K562 (cell line): ENCODE data around the gene RNF19B. TPM values are rescaled to one million over a fixed set of nuclear protein-coding genes. Genes with fewer than 3 reads are reported as not detected.

Experiments
- CEBPB ChIP-seq: fragments of 450-650 bp; IDR thresholded peaks from 2 replicates; pipeline ENCODE4 v1.6.1; 2016; ENCODE audit warnings: missing genetic modification characterization, missing compliant biosample characterization
- CSDE1 ChIP-seq, 2 experiments: fragments of 450-650 bp; IDR thresholded peaks; 2 replicates each; pipeline ENCODE4 v1.6.1; 2016; ENCODE audit warnings: mild to moderate bottlenecking in 1 of 2
- EGR1 ChIP-seq: fragments of 450-650 bp; conservative IDR thresholded peaks from 2 replicates; pipeline ENCODE4 v1.6.1; 2017; ENCODE audit warnings: mild to moderate bottlenecking
- ESRRA ChIP-seq: fragments of 450-650 bp; IDR thresholded peaks from 2 replicates; pipeline ENCODE4 v1.6.1; 2014; ENCODE audit warnings: low read depth, mild to moderate bottlenecking, moderate library complexity, borderline replicate concordance
- MYBL2 ChIP-seq, 2 experiments: fragments of 450-650 bp in 1 of 2; sonication (generic) in 1 of 2; formaldehyde crosslinking in 1 of 2; IDR thresholded peaks; 2 replicates each; pipeline versions ENCODE4 v1.6.1 to v1.8.1; 2017 to 2022; ENCODE audit warnings: borderline replicate concordance in 1 of 2, inconsistent platforms in 1 of 2, low read depth in 1 of 2, mild to moderate bottlenecking in 1 of 2, missing genetic modification reagents in 1 of 2, moderate library complexity in 1 of 2
- POLR2A ChIP-seq: fragments of 450-650 bp; conservative IDR thresholded peaks from 2 replicates; pipeline ENCODE4 v1.6.1; 2016
- SIN3A ChIP-seq, 2 experiments: fragments of 150-350 bp in 1 of 2; IDR thresholded peaks; 2 replicates each; pipeline ENCODE4 v1.6.1; 2011 to 2016; ENCODE audit warnings: borderline replicate concordance in 2 of 2, low read depth in 2 of 2, low read length in 2 of 2, mild to moderate bottlenecking in 2 of 2, moderate library complexity in 2 of 2; ENCODE audit not compliant: control insufficient read depth in 1 of 2
- ZNF23 ChIP-seq: fragments of 250-450 bp; sonication (Bioruptor Pico); IDR thresholded peaks from 2 replicates; pipeline ENCODE4 v1.4.0; 2020; ENCODE audit warnings: mild to moderate bottlenecking
- polyA plus RNA-seq, 8 experiments: library from polyadenylated mRNA; depleted of rRNA in 4 of 8; stranded (reverse) in 5 of 8; unstranded in 3 of 8; fragments of >200 nt; fragmentation: Nextera tagmentation in 2 of 8; fragmentation: Illumina TruSeq in 1 of 8; extraction: Ambion mirVana in 2 of 8; extraction: Trizol in 1 of 8; gene quantifications; 2 replicates each; pipeline versions ENCODE4 v1.2.1 to v1.2.3, GENCODE V29; 2011 to 2014; ENCODE audit warnings: inconsistent platforms in 1 of 8, missing spikeins in 1 of 8
- total RNA-seq, 7 experiments: library from RNA; depleted of rRNA in 6 of 7; stranded (reverse); fragments of >200 nt in 6 of 7; fragmentation: Illumina TruSeq in 2 of 7; extraction: Trizol in 2 of 7; gene quantifications; 2 replicates each; pipeline versions ENCODE4 v1.2.1 to v1.2.3, GENCODE V29; 2011 to 2021; ENCODE audit warnings: low replicate concordance in 1 of 7
- TF ChIP-seq, protein P1 (sequence below): sonication (generic); formaldehyde crosslinking; IDR thresholded peaks from 2 replicates; pipeline ENCODE4 v1.8.1; 2023; ENCODE audit warnings: mild to moderate bottlenecking, missing genetic modification reagents
- TF ChIP-seq, protein P2 (sequence below), 2 experiments: fragments of 150-350 bp in 1 of 2; IDR thresholded peaks; 2 replicates each; pipeline ENCODE4 v1.6.1; 2012 to 2016; ENCODE audit warnings: low read depth in 2 of 2, low read length in 2 of 2, mild to moderate bottlenecking in 1 of 2, moderate library complexity in 1 of 2
- TF ChIP-seq, protein P3 (sequence below): fragments of 200-600 bp; sonication (generic); IDR thresholded peaks from one replicate; pipeline ENCODE4 v1.6.1; 2012; ENCODE audit warnings: mild to moderate bottlenecking, low read depth, low read length, inconsistent platforms

The RNF19B gene
- total and polyA plus RNA-seq, 9 of the 15 experiments (the other 6 are each of a cell fraction or from before 2014, with no cell fraction given) = 2.6 to 14.9 (median 10.1) TPM

DNA sequence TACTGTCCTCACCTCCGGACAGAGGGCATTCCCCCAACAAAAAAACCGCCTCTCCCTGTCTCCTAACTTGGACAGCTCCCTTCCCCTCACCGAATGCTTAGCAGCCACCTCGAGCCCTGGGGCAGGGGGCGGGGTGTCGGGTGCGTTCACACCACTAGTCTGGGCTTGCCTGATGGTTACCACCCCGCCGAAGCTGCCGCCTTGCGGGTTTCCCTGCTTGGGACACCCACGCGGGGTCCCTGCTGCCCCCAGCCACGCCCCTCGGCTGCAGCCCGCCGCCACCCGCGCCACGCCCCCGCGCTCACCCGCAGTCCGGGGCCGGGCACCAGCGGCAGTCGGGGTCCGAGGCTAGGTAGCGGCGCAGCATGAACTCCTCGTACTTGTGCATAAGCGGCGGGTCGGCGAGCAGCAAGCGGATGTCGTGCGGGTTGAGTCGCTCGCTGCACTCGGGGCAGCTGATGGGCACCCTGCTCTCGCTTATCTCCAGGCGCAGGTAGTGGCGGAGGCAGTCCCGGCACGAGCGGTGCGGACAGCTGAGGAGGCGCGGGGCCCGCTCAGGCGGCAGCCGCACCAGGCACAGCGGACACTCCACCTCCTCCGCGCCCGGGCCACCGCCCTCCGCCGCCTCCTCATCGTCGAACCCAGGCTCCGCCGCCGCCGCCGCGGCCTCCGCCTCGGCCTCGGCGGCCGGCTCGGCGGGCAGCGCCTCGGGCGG, 706 bp downstream of the RNF19B start (continued):
- TF ChIP-seq ZNF23 (CRISPR knock-in tag) (no peak), MYBL2 (IDR thresholded peaks at IDR 0.05; ENCODE audit: low read depth) (no peak), MYBL2 (CRISPR knock-in tag; IDR thresholded peaks at IDR 0.05; ENCODE audit: borderline replicate concordance) (no peak), ESRRA (peak; percentile 52; the same call in 1 of the 2 replicates), POLR2A (no peak), SIN3A (IDR thresholded peaks at IDR 0.05; ENCODE audit: borderline replicate concordance in 2 of 2, control insufficient read depth in 1 of 2, low read depth in 2 of 2, low read length in 2 of 2) (peak in 1 of 2 experiments; percentile 59; a peak in 1 of 4 replicates), EGR1 (peak; percentile 58), CEBPB (tag) (no peak), CSDE1 (IDR thresholded peaks at IDR 0.05) (no peak)
- TF ChIP-seq, protein P1, sequence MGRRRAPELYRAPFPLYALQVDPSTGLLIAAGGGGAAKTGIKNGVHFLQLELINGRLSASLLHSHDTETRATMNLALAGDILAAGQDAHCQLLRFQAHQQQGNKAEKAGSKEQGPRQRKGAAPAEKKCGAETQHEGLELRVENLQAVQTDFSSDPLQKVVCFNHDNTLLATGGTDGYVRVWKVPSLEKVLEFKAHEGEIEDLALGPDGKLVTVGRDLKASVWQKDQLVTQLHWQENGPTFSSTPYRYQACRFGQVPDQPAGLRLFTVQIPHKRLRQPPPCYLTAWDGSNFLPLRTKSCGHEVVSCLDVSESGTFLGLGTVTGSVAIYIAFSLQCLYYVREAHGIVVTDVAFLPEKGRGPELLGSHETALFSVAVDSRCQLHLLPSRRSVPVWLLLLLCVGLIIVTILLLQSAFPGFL (CRISPR knock-in tag) = no peak
- TF ChIP-seq, protein P2, sequence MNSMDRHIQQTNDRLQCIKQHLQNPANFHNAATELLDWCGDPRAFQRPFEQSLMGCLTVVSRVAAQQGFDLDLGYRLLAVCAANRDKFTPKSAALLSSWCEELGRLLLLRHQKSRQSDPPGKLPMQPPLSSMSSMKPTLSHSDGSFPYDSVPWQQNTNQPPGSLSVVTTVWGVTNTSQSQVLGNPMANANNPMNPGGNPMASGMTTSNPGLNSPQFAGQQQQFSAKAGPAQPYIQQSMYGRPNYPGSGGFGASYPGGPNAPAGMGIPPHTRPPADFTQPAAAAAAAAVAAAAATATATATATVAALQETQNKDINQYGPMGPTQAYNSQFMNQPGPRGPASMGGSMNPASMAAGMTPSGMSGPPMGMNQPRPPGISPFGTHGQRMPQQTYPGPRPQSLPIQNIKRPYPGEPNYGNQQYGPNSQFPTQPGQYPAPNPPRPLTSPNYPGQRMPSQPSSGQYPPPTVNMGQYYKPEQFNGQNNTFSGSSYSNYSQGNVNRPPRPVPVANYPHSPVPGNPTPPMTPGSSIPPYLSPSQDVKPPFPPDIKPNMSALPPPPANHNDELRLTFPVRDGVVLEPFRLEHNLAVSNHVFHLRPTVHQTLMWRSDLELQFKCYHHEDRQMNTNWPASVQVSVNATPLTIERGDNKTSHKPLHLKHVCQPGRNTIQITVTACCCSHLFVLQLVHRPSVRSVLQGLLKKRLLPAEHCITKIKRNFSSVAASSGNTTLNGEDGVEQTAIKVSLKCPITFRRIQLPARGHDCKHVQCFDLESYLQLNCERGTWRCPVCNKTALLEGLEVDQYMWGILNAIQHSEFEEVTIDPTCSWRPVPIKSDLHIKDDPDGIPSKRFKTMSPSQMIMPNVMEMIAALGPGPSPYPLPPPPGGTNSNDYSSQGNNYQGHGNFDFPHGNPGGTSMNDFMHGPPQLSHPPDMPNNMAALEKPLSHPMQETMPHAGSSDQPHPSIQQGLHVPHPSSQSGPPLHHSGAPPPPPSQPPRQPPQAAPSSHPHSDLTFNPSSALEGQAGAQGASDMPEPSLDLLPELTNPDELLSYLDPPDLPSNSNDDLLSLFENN (IDR thresholded peaks at IDR 0.05; ENCODE audit: low read depth in 2 of 2, low read length in 2 of 2) = no peak
- TF ChIP-seq, protein P3, sequence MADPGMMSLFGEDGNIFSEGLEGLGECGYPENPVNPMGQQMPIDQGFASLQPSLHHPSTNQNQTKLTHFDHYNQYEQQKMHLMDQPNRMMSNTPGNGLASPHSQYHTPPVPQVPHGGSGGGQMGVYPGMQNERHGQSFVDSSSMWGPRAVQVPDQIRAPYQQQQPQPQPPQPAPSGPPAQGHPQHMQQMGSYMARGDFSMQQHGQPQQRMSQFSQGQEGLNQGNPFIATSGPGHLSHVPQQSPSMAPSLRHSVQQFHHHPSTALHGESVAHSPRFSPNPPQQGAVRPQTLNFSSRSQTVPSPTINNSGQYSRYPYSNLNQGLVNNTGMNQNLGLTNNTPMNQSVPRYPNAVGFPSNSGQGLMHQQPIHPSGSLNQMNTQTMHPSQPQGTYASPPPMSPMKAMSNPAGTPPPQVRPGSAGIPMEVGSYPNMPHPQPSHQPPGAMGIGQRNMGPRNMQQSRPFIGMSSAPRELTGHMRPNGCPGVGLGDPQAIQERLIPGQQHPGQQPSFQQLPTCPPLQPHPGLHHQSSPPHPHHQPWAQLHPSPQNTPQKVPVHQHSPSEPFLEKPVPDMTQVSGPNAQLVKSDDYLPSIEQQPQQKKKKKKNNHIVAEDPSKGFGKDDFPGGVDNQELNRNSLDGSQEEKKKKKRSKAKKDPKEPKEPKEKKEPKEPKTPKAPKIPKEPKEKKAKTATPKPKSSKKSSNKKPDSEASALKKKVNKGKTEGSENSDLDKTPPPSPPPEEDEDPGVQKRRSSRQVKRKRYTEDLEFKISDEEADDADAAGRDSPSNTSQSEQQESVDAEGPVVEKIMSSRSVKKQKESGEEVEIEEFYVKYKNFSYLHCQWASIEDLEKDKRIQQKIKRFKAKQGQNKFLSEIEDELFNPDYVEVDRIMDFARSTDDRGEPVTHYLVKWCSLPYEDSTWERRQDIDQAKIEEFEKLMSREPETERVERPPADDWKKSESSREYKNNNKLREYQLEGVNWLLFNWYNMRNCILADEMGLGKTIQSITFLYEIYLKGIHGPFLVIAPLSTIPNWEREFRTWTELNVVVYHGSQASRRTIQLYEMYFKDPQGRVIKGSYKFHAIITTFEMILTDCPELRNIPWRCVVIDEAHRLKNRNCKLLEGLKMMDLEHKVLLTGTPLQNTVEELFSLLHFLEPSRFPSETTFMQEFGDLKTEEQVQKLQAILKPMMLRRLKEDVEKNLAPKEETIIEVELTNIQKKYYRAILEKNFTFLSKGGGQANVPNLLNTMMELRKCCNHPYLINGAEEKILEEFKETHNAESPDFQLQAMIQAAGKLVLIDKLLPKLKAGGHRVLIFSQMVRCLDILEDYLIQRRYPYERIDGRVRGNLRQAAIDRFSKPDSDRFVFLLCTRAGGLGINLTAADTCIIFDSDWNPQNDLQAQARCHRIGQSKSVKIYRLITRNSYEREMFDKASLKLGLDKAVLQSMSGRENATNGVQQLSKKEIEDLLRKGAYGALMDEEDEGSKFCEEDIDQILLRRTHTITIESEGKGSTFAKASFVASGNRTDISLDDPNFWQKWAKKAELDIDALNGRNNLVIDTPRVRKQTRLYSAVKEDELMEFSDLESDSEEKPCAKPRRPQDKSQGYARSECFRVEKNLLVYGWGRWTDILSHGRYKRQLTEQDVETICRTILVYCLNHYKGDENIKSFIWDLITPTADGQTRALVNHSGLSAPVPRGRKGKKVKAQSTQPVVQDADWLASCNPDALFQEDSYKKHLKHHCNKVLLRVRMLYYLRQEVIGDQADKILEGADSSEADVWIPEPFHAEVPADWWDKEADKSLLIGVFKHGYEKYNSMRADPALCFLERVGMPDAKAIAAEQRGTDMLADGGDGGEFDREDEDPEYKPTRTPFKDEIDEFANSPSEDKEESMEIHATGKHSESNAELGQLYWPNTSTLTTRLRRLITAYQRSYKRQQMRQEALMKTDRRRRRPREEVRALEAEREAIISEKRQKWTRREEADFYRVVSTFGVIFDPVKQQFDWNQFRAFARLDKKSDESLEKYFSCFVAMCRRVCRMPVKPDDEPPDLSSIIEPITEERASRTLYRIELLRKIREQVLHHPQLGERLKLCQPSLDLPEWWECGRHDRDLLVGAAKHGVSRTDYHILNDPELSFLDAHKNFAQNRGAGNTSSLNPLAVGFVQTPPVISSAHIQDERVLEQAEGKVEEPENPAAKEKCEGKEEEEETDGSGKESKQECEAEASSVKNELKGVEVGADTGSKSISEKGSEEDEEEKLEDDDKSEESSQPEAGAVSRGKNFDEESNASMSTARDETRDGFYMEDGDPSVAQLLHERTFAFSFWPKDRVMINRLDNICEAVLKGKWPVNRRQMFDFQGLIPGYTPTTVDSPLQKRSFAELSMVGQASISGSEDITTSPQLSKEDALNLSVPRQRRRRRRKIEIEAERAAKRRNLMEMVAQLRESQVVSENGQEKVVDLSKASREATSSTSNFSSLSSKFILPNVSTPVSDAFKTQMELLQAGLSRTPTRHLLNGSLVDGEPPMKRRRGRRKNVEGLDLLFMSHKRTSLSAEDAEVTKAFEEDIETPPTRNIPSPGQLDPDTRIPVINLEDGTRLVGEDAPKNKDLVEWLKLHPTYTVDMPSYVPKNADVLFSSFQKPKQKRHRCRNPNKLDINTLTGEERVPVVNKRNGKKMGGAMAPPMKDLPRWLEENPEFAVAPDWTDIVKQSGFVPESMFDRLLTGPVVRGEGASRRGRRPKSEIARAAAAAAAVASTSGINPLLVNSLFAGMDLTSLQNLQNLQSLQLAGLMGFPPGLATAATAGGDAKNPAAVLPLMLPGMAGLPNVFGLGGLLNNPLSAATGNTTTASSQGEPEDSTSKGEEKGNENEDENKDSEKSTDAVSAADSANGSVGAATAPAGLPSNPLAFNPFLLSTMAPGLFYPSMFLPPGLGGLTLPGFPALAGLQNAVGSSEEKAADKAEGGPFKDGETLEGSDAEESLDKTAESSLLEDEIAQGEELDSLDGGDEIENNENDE = no peak
